Caco-2 (cell line): ENCODE measurements around the gene DLG2. TPM values are rescaled to one million over a fixed set of nuclear protein-coding genes. Genes with fewer than 3 reads are reported as not detected.
"Not testable (repeated sequence)": the region's sequence is repeated elsewhere in the genome, so short reads cannot be mapped to it uniquely, and the experiment has no call there.

ENCODE experiments used
- BruUV-seq: library from RNA; stranded (reverse); fragments of 400-500 nt; replicated peaks from 2 replicates; lab custom pipeline; 2021; lab: Mats Ljungman, UMichigan
- CTCF ChIA-PET: fragments of 300-600 bp; sonication (Branson Sonifier 250); formaldehyde crosslinking; loops from one replicate; lab custom pipeline; 2022; ENCODE audit warnings: antibody characterized with exemption; lab: Charles Lee
- POLR2A ChIA-PET: fragments of 300-600 bp; sonication (Branson Sonifier 250); formaldehyde crosslinking; loops from one replicate; lab custom pipeline; 2022; ENCODE audit warnings: antibody characterized with exemption; lab: Charles Lee
- DNase-seq, 2 experiments: peaks; one replicate each; pipeline versions ENCODE4 v3.0.0 to v3.0.0-alpha.2; 2020 to 2022
- H3K27me3 ChIP-seq: replicated peaks from 2 replicates; pipeline ENCODE4 v1.6.0; 2011; ENCODE audit warnings: low read length; ENCODE audit not compliant: control insufficient read depth, insufficient read depth
- H3K36me3 ChIP-seq: 2 replicates; pipeline ENCODE4 v1.5.1; 2011; ENCODE audit warnings: low read length; ENCODE audit not compliant: control insufficient read depth, insufficient read depth
- H3K4me1 ChIP-seq: fragments of 250-450 bp; sonication (Bioruptor Pico); 2 replicates; pipeline ENCODE4 v1.5.1; 2020; ENCODE audit warnings: mild to moderate bottlenecking
- H3K4me3 ChIP-seq: 2 replicates; pipeline ENCODE4 v1.5.1; 2011; ENCODE audit warnings: low read depth, mild to moderate bottlenecking, control low read depth, low read length
- H3K9me3 ChIP-seq: fragments of 250-450 bp; sonication (Bioruptor Pico); 2 replicates; pipeline ENCODE4 v1.5.1; 2020; ENCODE audit warnings: mild to moderate bottlenecking, moderate library complexity
- H3K27ac Mint-ChIP-seq: one replicate; pipeline ENCODE4 v1.8.0; 2022; ENCODE audit warnings: mixed read lengths; ENCODE audit not compliant: unreplicated experiment
- H3K27me3 Mint-ChIP-seq: one replicate; pipeline ENCODE4 v1.8.0; 2022; ENCODE audit warnings: mixed read lengths; ENCODE audit not compliant: insufficient read depth, unreplicated experiment
- H3K36me3 Mint-ChIP-seq: one replicate; pipeline ENCODE4 v1.8.0; 2022; ENCODE audit warnings: mild to moderate bottlenecking, mixed read lengths; ENCODE audit not compliant: insufficient read depth, unreplicated experiment
- H3K4me1 Mint-ChIP-seq: one replicate; pipeline ENCODE4 v1.8.0; 2022; ENCODE audit warnings: low read depth, mixed read lengths; ENCODE audit not compliant: unreplicated experiment
- H3K4me3 Mint-ChIP-seq: one replicate; pipeline ENCODE4 v1.8.0; 2022; ENCODE audit warnings: mild to moderate bottlenecking, moderate library complexity, mixed read lengths; ENCODE audit not compliant: unreplicated experiment
- H3K9me3 Mint-ChIP-seq: one replicate; pipeline ENCODE4 v1.8.0; 2022; ENCODE audit warnings: mixed read lengths; ENCODE audit not compliant: unreplicated experiment
- CTCF ChIP-seq, 2 experiments: fragments of 200-600 bp in 1 of 2; IDR thresholded peaks; 1 replicate in 1 of 2; 2 replicates in 1 of 2; pipeline versions ENCODE4 v1.5.1 to v1.8.0; 2011 to 2022; ENCODE audit warnings: antibody characterized with exemption in 1 of 2, control low read depth in 1 of 2, inconsistent platforms in 1 of 2, low read depth in 1 of 2, low read length in 1 of 2, mild to moderate bottlenecking in 1 of 2, moderate library complexity in 1 of 2; ENCODE audit not compliant: insufficient read depth in 1 of 2, severe bottlenecking in 1 of 2, unreplicated experiment in 1 of 2
- intact Hi-C: fragments of 100-400 bp; cut with micrococcal nuclease; formaldehyde crosslinking; loops from one replicate; pipeline ENCODE4 v1.10.0; 2022; ENCODE audit not compliant: unreplicated experiment
- total RNA-seq: library from RNA; stranded (reverse); gene quantifications from 2 replicates; pipeline ENCODE4 v1.2.3, GENCODE V29; 2022

The DLG2 gene
- total RNA-seq, 1 experiment from 2014 or later: 21.6 TPM

- no peak overlapping the region for H3K27ac Mint-ChIP-seq
- Histone ChIP-seq H3K27me3 (peaks cover 2% of the 10 kb centered on the region; the same call in 1 of the 2 replicates), H3K36me3 (no peaks in the 10 kb centered on the region), H3K9me3 (no peaks in the 10 kb centered on the region), H3K4me3 (no peak overlapping the region), H3K4me1 (no peaks in the 10 kb centered on the region)
- no peaks in the 10 kb centered on the region for H3K36me3 Mint-ChIP-seq
- H3K9me3 Mint-ChIP-seq: no peaks in the 10 kb centered on the region
- no peak for TF ChIP-seq CTCF (IDR thresholded peaks at IDR 0.05; ENCODE audit: insufficient read depth in 1 of 2, low read depth in 1 of 2, low read length in 1 of 2, severe bottlenecking in 1 of 2, unreplicated experiment in 1 of 2)
- intact Hi-C loops: no loop called here
- no TSS peak for BruUV-seq
- no peaks in the 10 kb centered on the region for H3K27me3 Mint-ChIP-seq
- DNase-seq: peak in 1 of 2 experiments; percentile 13
- ChIA-PET CTCF (no interaction called here), POLR2A (no interaction called here)
- H3K4me1 Mint-ChIP-seq: no peaks in the 10 kb centered on the region
- no peak overlapping the region for H3K4me3 Mint-ChIP-seq
Observed at GRCh38 chr11:83437939-83438338, 2189.2 kb downstream of the DLG2 start.

- no TSS peak for BruUV-seq
- Histone ChIP-seq H3K9me3 (no peaks in the 10 kb centered on the region), H3K36me3 (no peaks in the 10 kb centered on the region), H3K27me3 (peaks cover 2% of the 10 kb centered on the region; the same call in 1 of the 2 replicates), H3K4me1 (no peaks in the 10 kb centered on the region), H3K4me3 (no peak overlapping the region)
- no peak for TF ChIP-seq CTCF (IDR thresholded peaks at IDR 0.05; ENCODE audit: insufficient read depth in 1 of 2, low read depth in 1 of 2, low read length in 1 of 2, severe bottlenecking in 1 of 2, unreplicated experiment in 1 of 2)
- no peaks in the 10 kb centered on the region for H3K36me3 Mint-ChIP-seq
- H3K27me3 Mint-ChIP-seq: no peaks in the 10 kb centered on the region
- no peak overlapping the region for H3K27ac Mint-ChIP-seq
- intact Hi-C loops: no loop called here
- CTCF ChIA-PET: no interaction called here
- H3K9me3 Mint-ChIP-seq: no peaks in the 10 kb centered on the region
- H3K4me1 Mint-ChIP-seq: no peaks in the 10 kb centered on the region
- H3K4me3 Mint-ChIP-seq: no peak overlapping the region
- POLR2A ChIA-PET: no interaction called here
- no peak for DNase-seq
Observed at GRCh38 chr11:83436855-83437254, 2190.3 kb downstream of the DLG2 start.

DNA sequence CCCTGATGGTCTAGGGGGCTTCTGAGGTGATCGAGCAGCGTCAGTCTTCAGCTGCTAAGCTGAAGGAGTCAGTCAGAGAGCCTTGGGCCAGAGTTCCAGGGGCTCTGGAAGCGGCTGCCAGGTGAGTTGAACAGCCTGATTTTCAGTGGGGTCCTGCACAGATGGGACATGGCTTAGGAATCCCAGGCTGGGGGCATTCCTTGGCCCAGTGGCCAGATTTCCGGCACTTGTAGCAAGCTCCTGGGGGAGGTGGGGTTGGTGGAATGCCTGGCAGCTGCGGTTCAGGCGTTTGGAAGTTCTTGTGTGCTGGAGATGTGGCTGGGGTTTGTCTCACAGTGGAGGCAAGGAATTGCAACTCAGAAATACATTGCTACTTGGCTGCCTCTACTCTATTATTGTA, 2192.3 kb downstream of the DLG2 start:
- intact Hi-C loops, BruUV-seq, H3K36me3 ChIP-seq, H3K9me3 Mint-ChIP-seq, H3K9me3 ChIP-seq, H3K4me3 ChIP-seq, H3K36me3 Mint-ChIP-seq, H3K27me3 ChIP-seq, CTCF ChIA-PET, H3K4me3 Mint-ChIP-seq, H3K4me1 Mint-ChIP-seq, POLR2A ChIA-PET, H3K4me1 ChIP-seq, H3K27ac Mint-ChIP-seq, H3K27me3 Mint-ChIP-seq, DNase-seq: not testable (repeated sequence)

- Mint-ChIP-seq H3K27ac (no peak overlapping the region), H3K9me3 (peaks cover 11% of the 10 kb centered on the region), H3K27me3 (no peaks in the 10 kb centered on the region), H3K4me1 (peaks cover 7% of the 10 kb centered on the region), H3K36me3 (no peaks in the 10 kb centered on the region), H3K4me3 (no peak overlapping the region)
- no peak for TF ChIP-seq CTCF (IDR thresholded peaks at IDR 0.05; ENCODE audit: insufficient read depth in 1 of 2, low read depth in 1 of 2, low read length in 1 of 2, severe bottlenecking in 1 of 2, unreplicated experiment in 1 of 2)
- H3K27me3 ChIP-seq: no peaks in the 10 kb centered on the region
- peaks cover 9% of the 10 kb centered on the region for H3K9me3 ChIP-seq
- no peaks in the 10 kb centered on the region for H3K4me1 ChIP-seq
- ChIA-PET POLR2A (no interaction called here), CTCF (no interaction called here)
- no peak overlapping the region for H3K4me3 ChIP-seq
- no peaks in the 10 kb centered on the region for H3K36me3 ChIP-seq
- BruUV-seq: no TSS peak
- DNase-seq: no peak
- intact Hi-C loops: no loop called here
Observed at GRCh38 chr11:83427943-83428342, 2199.2 kb downstream of the DLG2 start.
